Stimulated activated CD8-positive, alpha-beta memory T cell treated with anti-CD3 and anti-CD28 coated beads, Interleukin-7, amount 100 ng/mL, for 1 hour (primary cell): ENCODE data around the gene ZBP1.

Experiments
- DNase-seq, 2 donors: peaks; one replicate each; pipeline ENCODE4 v3.0.0-alpha.2; 2020; ENCODE audit warnings: low read depth in 2 of 2

The ZBP1 gene

DNA sequence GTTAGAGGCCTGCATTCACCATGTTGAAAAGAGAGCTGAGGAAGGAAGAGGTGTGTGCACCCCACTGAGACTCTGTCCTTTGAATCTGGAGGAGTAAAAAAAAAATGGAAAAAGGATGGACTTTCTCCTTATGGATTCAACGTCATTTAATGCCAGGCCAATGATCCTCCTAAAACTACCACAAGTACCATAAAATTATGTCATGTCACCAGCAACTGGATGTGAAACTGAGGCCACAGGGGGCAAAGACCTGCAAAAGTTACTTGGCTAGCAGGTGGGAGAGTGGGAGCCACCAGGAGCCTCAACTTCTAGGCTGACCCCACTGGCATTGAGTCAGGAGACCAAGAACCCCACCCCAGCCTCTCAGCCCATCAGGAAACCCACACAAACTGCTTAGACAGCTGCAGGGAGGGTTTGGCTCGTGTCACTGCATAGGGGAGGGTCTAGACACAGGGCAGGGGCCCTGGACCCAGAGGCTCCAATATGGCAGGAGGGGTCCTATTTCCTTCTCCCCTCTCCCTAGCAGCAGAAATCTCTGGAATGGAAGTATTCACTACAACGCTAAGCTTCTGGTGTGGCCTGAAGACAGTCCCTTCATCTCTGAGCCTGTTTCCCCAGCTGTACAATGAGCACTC is 48.3 kb downstream of the ZBP1 start:
- no peak for DNase-seq

DNA sequence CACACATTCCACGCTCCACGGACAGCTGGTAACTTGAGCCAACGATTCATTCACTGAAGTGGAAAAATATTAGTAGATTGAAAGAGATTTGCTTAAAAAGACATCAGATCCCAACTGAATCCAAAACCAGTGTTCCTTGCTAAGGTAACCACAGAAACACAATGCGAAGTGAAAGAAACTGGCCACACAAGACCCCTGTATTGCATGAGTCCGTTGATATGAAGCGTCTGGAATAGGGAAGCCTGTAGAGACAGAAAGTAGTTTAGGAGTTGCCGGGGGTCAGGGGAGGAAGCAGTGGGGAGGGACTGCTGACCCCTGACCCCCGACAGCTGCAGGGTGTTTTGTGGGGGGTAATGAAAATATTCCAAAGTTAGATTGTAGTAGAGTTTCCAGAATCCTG is 49.3 kb downstream of the ZBP1 start:
- no peak for DNase-seq

DNA sequence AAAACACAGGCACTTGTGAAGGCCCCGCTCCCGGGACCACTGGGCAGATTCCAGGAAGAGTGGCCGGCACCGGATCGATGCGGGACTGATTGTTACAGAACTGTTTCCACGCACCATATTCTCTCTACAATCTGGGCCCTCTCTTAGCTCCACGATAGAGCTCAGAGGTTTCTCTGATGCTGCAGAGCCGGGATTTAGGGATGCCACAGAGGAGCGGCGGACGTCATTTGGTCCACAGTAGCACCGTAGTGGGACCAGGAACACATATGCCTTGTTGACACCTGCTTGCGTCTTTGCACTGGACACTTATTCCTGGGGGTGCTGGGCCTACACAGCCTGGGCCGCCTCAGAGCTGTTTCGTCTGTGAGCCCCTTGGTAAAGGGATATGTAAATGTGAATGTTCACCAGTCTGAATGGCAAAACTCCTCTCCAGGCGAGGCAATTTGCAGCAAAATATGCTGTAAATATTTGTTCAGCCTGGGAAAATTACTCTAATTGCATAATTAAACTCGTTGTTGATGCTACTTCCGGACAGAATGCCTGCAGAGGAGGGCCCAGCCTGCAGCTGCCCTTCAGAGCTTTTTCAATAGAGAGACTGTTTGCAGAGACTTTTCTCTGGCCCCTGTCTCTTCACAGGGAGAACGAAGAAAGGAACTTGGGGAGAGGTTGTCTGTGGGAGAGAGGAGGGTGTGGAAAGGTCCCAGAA is 49.9 kb downstream of the ZBP1 start:
- DNase-seq: no peak

DNA sequence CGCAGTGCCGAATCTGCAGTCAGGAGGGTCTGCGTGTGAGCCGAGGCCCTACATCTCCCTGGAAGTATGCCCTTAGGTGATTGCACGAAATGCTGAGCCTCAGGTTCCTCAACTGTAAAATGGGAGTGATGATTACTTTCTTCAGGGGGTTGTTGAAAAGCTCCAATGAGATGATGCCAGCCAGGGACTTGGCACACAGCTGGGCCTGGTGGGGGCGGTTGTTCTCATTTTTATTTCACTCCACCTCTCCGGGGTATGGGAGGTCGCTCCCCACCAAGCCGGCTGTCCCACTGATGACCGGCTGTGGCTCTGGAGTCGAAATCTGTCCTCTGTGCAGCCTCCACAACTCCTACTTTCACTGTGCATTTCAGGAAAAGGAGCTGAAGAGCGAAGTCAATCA is 51.3 kb downstream of the ZBP1 start:
- DNase-seq: no peak

DNA sequence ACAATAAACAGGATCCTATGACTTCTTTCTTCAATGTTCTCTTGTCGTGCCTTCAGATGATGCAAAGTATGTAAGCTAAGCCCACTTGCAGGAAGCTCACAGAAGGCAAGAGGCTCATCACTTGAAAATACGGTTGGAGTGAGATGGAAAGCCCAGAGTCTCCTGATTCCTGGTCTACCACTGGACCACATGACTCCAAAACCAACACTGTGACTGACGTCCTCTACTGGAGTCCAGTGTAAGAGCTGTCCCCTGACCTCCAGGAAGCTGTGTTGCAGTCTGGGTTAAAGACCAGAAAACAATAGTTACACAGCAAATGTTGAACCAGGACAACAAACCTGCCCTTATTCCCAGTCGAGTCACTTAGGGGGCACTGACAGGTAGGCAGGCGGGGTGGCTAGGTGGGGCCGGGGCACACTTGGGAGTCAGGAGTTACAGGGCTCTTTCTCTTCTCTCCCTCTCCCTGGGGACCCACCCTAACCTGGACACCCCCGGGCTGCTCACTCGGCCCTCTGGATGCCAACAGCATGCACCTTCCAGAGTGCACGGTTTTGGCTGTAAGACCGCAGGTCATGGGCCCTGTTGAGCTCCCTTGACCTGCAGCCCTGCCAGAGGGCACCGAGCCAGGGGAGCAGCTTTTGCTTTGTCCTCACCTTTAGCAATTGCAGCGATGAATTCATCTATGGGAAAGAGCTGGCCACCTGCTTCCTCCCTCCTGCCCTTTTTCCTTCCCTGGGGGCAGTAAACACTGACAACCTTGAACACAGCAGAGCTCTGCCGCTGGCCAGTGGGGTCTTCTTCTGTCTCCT is 51.9 kb downstream of the ZBP1 start:
- DNase-seq: no peak

DNA sequence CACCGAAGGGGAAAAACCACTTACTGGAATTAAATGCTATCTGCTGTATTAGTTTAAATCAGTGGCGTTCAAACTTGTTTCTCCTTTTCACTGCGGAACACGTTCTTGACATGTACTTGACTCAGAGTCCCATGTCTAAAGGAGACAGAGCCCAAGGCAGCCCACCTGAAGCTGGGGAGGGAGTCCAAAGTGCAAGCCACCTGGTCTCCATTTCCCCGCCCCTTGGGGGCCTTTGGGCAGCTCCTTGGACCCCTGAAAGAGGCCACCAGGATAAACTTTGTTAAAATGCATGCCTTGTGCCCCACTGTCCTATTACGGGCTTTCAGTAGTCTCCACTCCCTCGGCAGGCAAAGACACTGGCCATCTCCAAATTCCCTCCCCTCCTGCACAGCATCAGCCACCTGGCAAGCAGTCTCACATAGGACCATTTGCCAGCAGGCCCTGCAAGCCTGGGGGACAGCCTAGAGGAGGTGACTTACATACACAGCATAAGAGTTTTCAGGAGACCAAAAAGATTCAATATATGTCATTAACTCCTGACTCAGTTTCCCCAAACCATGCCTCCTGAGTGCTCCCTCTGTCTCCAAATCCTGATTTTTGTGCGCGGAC is 52.7 kb downstream of the ZBP1 start:
- no peak for DNase-seq

DNA sequence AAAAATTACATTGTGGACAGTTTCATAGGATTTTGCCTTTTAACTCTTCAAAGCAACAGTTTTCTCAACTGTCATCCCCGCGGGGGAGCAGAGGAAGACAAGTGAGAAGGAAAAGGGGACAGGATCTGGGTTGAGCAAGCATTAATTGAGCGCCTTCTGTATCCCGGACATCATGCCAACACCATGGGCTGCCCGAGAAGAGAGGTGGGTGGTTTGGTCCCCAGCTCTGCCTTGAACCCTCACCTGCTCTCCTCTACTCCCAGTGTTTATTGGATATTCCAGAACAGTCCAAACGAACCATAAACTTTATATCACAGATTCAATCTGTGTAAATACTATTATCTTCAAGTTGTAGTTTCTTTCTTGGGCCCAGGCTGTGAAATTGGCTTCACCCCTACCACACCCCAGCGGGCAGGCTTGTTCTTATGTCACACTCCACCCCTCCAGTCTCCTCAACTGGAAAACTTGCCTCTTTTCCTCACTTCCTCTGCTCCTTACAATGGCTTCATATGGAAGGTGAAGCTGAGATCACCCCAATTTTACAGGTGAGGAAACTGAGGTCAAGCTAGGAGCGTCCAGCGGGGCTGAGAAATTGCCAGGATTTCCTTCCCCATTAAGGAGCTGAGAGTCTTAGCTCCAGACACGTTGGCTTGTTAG is 53.3 kb downstream of the ZBP1 start:
- no peak for DNase-seq

DNA sequence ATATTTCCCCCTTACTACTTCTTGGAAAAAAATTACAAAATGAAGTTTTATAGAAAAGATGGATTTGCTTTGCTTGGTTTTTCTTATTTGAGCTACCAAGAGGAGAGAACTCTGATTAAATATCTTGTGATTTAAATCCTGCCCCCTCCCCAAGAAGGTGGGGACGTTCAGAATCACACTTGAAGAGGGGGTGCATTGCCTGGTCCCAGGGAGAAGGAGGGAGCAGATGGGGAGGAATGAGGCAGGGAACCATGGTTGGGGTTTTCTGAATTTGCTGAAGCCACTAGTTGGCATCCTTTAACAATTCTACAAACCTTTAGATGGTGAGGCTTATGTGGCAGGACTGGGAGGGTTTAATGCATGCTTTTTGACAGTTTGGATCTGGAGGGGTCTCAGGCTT is 53.8 kb downstream of the ZBP1 start:
- no peak for DNase-seq

DNA sequence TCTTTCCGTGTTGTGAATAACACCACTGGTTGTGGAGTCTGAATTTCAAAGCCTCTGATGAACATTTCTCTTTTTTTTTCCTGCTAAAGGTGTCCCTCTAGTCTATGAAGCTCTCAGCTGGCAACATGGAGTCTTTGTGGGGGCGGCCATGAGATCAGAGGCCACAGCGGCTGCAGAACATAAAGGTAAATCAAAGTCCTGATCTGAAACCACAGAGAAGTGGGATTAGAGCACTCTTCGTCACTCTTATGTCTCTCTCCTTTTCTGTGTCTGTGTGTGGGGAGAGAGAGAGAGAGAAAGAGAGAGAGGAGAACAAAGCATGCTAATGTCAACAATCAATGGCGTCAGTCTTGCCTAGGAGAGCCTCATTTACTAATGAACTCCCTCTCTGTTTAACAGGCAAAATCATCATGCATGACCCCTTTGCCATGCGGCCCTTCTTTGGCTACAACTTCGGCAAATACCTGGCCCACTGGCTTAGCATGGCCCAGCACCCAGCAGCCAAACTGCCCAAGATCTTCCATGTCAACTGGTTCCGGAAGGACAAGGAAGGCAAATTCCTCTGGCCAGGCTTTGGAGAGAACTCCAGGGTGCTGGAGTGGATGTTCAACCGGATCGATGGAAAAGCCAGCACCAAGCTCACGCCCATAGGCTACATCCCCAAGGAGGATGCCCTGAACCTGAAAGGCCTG is 55.1 kb downstream of the ZBP1 start:
- DNase-seq: no peak

DNA sequence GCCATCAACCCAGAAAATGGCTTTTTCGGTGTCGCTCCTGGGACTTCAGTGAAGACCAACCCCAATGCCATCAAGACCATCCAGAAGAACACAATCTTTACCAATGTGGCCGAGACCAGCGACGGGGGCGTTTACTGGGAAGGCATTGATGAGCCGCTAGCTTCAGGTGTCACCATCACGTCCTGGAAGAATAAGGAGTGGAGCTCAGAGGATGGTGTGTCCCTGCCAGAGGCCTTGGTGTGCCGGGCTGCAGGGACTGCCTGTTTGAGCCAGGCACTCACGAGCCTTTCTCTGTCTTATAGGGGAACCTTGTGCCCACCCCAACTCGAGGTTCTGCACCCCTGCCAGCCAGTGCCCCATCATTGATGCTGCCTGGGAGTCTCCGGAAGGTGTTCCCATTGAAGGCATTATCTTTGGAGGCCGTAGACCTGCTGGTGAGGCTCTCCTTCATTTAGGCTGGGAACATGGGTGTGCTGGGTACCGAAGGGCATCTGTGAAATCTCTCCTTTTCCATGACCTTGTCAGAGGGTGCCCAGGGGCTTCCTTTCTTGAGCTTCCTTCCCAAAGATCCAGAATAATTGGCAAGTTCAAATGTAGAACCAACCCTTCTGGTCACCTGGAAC is 55.9 kb downstream of the ZBP1 start:
- DNase-seq: no peak

DNA sequence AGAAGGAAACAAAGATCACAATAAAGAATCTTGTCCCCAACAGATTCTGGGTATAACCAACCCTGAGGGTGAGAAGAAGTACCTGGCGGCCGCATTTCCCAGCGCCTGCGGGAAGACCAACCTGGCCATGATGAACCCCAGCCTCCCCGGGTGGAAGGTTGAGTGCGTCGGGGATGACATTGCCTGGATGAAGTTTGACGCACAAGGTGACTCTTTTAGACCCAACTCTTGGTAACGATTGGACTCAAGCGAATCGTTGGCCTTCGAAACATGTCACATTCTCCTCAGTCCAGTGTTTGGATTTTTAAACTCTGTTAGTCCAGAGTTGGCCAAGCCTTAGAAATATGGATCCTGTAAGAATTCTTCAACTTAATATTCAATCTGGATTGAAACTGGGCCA is 56.7 kb downstream of the ZBP1 start:
- DNase-seq: no peak

DNA sequence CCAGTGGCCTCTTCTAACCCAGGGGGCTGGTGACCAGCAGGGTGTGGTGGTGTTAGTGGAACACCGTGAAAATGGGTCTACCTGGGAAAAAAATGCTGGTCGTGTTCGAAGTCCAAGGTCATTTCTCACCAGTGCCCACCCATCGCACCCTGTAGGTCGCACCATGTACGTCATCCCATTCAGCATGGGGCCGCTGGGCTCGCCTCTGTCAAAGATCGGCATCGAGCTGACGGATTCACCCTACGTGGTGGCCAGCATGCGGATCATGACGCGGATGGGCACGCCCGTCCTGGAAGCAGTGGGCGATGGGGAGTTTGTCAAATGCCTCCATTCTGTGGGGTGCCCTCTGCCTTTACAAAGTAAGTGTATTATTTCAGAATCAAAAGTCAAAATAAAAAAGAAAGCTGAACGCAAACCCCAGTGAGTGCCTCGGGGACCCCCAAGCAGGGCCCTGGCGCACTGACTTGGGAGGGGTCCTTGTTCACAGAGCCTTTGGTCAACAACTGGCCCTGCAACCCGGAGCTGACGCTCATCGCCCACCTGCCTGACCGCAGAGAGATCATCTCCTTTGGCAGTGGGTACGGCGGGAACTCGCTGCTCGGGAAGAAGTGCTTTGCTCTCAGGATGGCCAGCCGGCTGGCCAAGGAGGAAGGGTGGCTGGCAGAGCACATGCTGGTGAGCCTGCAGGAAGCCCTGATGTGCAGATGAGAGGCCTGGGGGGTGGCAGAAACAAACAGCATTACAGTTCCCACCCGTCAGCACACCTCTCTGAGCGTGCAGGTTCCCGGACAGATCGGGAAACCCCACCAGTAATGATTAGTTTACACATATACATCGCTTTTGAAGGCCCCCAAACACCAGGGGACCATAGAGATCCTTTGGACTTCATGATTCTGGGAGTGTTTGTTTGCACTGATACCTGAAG is 57.4 kb downstream of the ZBP1 start:
- DNase-seq: no peak

DNA sequence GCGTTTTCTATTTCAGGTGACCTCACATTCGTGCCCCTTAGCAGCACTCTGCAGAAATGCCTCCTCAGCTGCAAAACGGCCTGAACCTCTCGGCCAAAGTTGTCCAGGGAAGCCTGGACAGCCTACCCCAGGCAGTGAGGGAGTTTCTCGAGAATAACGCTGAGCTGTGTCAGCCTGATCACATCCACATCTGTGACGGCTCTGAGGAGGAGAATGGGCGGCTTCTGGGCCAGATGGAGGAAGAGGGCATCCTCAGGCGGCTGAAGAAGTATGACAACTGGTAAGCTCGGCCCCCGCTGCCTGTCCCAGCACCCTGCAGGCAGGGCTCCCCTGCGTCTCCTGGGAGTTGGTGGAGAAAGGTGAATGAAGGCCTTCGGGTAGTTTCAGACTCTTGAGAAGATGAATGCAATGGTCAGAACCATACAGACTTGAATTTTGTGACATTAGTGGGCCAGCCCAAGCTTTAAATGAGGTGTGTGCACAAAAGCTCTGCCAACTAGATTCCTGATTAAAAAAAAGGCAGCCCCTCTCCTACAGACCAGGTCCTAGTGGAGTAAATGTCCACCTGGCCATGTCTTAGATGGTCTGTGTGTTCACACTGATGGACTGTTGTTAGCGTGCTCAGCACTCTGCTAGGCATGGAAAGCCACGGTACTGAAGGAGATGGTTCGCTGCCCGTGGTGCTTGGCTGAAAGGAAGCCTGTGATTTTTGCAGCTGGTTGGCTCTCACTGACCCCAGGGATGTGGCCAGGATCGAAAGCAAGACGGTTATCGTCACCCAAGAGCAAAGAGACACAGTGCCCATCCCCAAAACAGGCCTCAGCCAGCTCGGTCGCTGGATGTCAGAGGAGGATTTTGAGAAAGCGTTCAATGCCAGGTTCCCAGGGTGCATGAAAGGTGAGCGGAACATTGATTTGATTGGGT is 58.6 kb downstream of the ZBP1 start:
- no peak for DNase-seq

DNA sequence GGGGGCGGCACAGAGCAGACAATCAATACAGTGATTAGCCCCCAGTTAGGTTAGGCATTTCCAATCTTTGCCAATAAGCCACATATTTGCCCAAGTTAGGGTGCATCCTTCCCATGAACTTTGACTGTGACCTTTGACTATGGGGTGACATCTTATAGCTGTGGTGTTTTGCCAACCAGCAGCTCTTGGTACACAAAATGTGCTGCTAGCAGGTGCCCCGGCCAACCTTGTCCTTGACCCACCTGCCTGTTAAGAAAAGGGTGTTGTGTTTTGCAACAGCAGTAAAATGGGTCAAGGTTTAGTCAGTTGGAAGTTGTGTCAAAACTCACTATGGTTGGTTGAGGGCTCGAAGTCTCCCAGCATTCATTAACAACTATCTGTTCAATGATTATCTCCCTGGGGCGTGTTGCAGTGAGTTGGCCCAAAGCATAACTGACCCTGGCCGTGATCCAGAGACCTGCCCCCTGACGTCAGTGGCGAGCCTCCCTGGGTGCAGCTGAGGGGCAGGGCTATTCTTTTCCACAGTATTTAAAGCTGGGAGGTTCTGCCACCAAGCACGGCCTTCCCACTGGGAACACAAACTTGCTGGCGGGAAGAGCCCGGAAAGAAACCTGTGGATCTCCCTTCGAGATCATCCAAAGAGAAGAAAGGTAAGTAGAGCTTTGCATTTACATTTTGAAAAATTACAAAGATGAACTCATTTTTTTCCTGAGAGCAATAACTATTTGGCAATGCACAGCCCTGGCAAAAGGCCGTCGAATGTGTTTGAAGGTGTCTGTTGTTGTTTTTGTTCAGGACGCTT is 59.5 kb downstream of the ZBP1 start, which contains the start of gene PCK1:
PCK1 (plus strand) TSS at position 557 of the 802 bp plus-strand sequence. CDS start 302 bp downstream, outside the sequence.
- DNase-seq: no peak

DNA sequence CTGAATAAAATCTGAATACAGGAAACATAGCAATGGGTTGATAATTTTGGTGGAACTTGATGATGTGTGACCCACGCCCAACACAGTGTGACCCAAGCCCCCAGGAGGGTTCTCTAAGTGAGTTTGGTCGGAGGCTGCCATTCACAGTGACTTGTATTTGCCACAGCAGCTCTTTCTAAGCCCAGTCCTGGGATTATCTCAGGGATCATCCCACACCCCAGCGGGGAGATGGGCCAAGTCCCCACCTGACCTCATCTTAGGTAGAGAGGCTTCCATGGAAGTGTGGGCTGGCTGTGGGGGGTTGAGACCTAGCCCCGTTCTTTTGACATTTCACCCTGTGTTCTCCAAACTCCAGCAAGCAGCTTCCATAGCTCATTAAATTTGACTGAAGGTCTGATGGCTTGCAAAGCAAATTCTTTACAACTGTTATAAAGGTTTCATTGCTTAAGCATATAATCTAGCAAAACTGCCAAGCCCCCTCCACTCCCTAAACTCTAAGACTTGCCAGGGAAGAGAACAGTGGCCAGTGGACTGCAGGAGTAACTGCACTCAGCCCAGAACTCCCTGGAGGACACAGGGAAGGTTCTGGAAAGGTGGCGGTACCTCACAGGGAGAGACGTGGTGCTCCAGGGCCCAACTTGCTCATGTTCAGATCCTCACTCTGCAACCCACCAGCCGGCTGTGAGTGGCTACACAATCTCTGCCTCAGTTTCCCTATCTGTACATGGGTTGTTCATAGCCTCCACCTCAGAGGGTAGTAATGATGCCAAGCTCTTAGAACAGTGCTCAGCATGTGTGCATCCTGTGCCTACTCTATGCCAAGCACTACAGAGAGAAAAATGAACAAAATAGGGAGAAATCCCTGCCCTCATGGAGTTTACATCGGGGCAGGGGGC is 60.3 kb downstream of the ZBP1 start:
- no peak for DNase-seq

DNA sequence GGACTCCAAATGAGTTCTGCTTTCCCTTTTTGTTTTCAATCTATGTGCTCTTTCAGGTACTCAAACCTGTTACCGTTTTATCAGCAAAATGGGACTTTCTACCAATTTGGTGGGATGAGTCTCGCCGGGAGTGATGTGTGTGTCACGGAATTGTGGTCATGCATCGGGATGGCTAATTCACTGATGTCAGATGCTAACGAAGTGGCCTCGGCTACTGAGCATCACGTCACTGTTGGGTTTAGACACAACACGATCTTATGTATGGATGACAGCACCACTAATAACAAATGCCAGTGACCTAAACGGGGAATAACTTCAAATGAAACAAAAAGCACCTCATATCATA is 61.0 kb downstream of the ZBP1 start:
- no peak for DNase-seq
